HCT116 (cell line): Measurements from ENCODE around the gene KCNJ1.

Source experiments
- CBX3 ChIP-seq: IDR thresholded peaks from 2 replicates; pipeline ENCODE4 v1.6.1; 2012; ENCODE audit warnings: low read depth
- CTCF ChIP-seq, 3 experiments: fragments of 200-600 bp in 1 of 3; sonication (generic) in 1 of 3; IDR thresholded peaks in 2 of 3; conservative IDR thresholded peaks in 1 of 3; 2 replicates each; pipeline ENCODE4 v1.5.1; 2012 to 2017; ENCODE audit warnings: low read depth in 2 of 3, low read length in 2 of 3, antibody characterized with exemption in 1 of 3, borderline replicate concordance in 1 of 3, control low read depth in 1 of 3, mild to moderate bottlenecking in 1 of 3, mixed read lengths in 1 of 3, mixed run types in 1 of 3, moderate library complexity in 1 of 3; ENCODE audit not compliant: insufficient read depth in 1 of 3
- EZH2 ChIP-seq: fragments of 200-600 bp; sonication (generic); IDR thresholded peaks from 2 replicates; pipeline ENCODE4 v1.6.1; 2017; ENCODE audit warnings: antibody characterized with exemption, mixed run types
- EZH2phosphoT487 ChIP-seq: fragments of 200-600 bp; IDR thresholded peaks from 2 replicates; pipeline ENCODE4 v1.6.1; 2018; ENCODE audit warnings: antibody characterized with exemption, borderline replicate concordance
- POLR2A ChIP-seq: IDR thresholded peaks from 2 replicates; pipeline ENCODE4 v1.7.0; 2011; ENCODE audit warnings: borderline replicate concordance; ENCODE audit not compliant: insufficient read depth, insufficient read length; ENCODE audit errors: extremely low read depth
- POLR2AphosphoS5 ChIP-seq: IDR thresholded peaks from 2 replicates; pipeline ENCODE4 v1.6.1; 2011; ENCODE audit warnings: mild to moderate bottlenecking, low read depth, low read length, moderate library complexity
- SIN3A ChIP-seq: IDR thresholded peaks from 2 replicates; pipeline ENCODE4 v1.6.1; 2012; ENCODE audit warnings: low read depth
- ZNF274 ChIP-seq: fragments of 200-500 bp; sonication (Bioruptor generic); IDR thresholded peaks from 2 replicates; pipeline ENCODE4 v1.6.1; 2014; ENCODE audit warnings: mild to moderate bottlenecking, low read depth, low read length, inconsistent platforms

GRCh38 chr11:128878455-128878854 is 11.4 kb upstream of the KCNJ1 start:
- TF ChIP-seq POLR2A (no peak), ZNF274 (no peak), SIN3A (no peak), CBX3 (no peak), CTCF (IDR thresholded peaks at IDR 0.05 in 2 of 3, conservative IDR thresholded peaks at IDR 0.05 in 1 of 3; ENCODE audit: borderline replicate concordance in 1 of 3, insufficient read depth in 1 of 3, low read depth in 2 of 3, low read length in 2 of 3) (no peak), EZH2 (no peak), POLR2AphosphoS5 (no peak), EZH2phosphoT487 (no peak)
